NCI-H1092 (cell line): ENCODE data around the gene OR10H2.
A peak's percentile ranks its signal among the peaks of the same experiment; 100 is the strongest.
"Not testable (repeated sequence)": the region's sequence is repeated elsewhere in the genome, so short reads cannot be mapped to it uniquely, and the experiment has no call there.

Experiments used
- DNase-seq: peaks from one replicate; lab custom pipeline; 2025; lab: John Stamatoyannopoulos, UW

Gene OR10H2

GRCh38 chr19:15727724-15728123, at the start of gene OR10H2:
TSS of gene OR10H2 (plus strand) at chr19:15728024. CDS start at chr19:15728044, 20 bp downstream.
- DNase-seq: no peak

- no peak for DNase-seq
These were observed 48.7 kb upstream of the OR10H2 start for GRCh38 chr19:15679089-15679488.

- DNase-seq: not testable (repeated sequence)
These were observed 48.0 kb upstream of the OR10H2 start for GRCh38 chr19:15679865-15680264.

- no peak for DNase-seq
These were observed 47.1 kb upstream of the OR10H2 start for GRCh38 chr19:15680478-15681322.

- no peak for DNase-seq
These were observed 44.4 kb upstream of the OR10H2 start for GRCh38 chr19:15683411-15683810.

- DNase-seq: no peak
These were observed 43.0 kb upstream of the OR10H2 start for GRCh38 chr19:15684828-15685227.

GRCh38 chr19:15696654-15697194, 31.1 kb upstream of the OR10H2 start:
- no peak for DNase-seq

GRCh38 chr19:15701757-15702533, 25.9 kb upstream of the OR10H2 start:
- DNase-seq: no peak

GRCh38 chr19:15702534-15702930, 25.3 kb upstream of the OR10H2 start:
- DNase-seq: peak; percentile 14

- no peak for DNase-seq
These were observed 13.2 kb upstream of the OR10H2 start for GRCh38 chr19:15714638-15715037.

- no peak for DNase-seq
These were observed 12.2 kb upstream of the OR10H2 start for GRCh38 chr19:15715642-15716041.

GRCh38 chr19:15717809-15718208, 10.0 kb upstream of the OR10H2 start:
- no peak for DNase-seq

- no peak for DNase-seq
These were observed 6.6 kb upstream of the OR10H2 start for GRCh38 chr19:15721268-15721667.

- no peak for DNase-seq
These were observed 4.9 kb upstream of the OR10H2 start for GRCh38 chr19:15722956-15723355.

GRCh38 chr19:15730538-15730937, 2.7 kb downstream of the OR10H2 start:
- DNase-seq: no peak

- no peak for DNase-seq
These were observed 4.6 kb downstream of the OR10H2 start for GRCh38 chr19:15732388-15732787.

- DNase-seq: no peak
These were observed 6.1 kb downstream of the OR10H2 start for GRCh38 chr19:15733895-15734294.

- no peak for DNase-seq
These were observed 9.9 kb downstream of the OR10H2 start, which contains the start of gene OR10H3 for GRCh38 chr19:15737722-15738121. TSS of gene OR10H3 (plus strand) at chr19:15737985. CDS start at chr19:15741393, 3,408 bp downstream.

GRCh38 chr19:15740785-15741184, 13.0 kb downstream of the OR10H2 start:
- DNase-seq: no peak

GRCh38 chr19:15748239-15748638, 20.4 kb downstream of the OR10H2 start:
- no peak for DNase-seq

- no peak for DNase-seq
These were observed 30.6 kb downstream of the OR10H2 start for GRCh38 chr19:15758379-15758778.

- DNase-seq: no peak
These were observed 32.2 kb downstream of the OR10H2 start for GRCh38 chr19:15759962-15760565.
